Measurements from ENCODE around the gene NTS. TPM values are rescaled to one million over a fixed set of nuclear protein-coding genes. Genes with fewer than 3 reads are reported as not detected.

The NTS gene
- total RNA-seq, 4 donors from 2014 or later: 0.26 to 14.2 (median 0.88) TPM; not detected in 1

- H3K36me3 ChIP-seq: no peaks in the 10 kb centered on the region
- TF ChIP-seq POLR2A (IDR thresholded peaks at IDR 0.05): no peak
- no peak for TF ChIP-seq CTCF (IDR thresholded peaks at IDR 0.05)
- no peak overlapping the region for H3K27ac ChIP-seq
- H3K4me1 ChIP-seq: no peaks in the 10 kb centered on the region
- no peaks in the 10 kb centered on the region for H3K27me3 ChIP-seq
- DNase-seq: no peak
- intact Hi-C loops (cut with DNase I; ENCODE audit: low total_unique reads): no loop called here
- H3K9me3 ChIP-seq: no peaks in the 10 kb centered on the region
- no peak overlapping the region for H3K4me3 ChIP-seq
These were observed 20.6 kb downstream of the NTS start for GRCh38 chr12:85894653-85895052.

- H3K27me3 ChIP-seq: no peaks in the 10 kb centered on the region
- TF ChIP-seq POLR2A (IDR thresholded peaks at IDR 0.05): no peak
- TF ChIP-seq CTCF (IDR thresholded peaks at IDR 0.05): peak; percentile 16 to 53 (median 38)
- no peak overlapping the region for H3K27ac ChIP-seq
- no peaks in the 10 kb centered on the region for H3K36me3 ChIP-seq
- H3K4me1 ChIP-seq: no peaks in the 10 kb centered on the region
- no peaks in the 10 kb centered on the region for H3K9me3 ChIP-seq
- intact Hi-C loops (cut with DNase I; ENCODE audit: low total_unique reads): no loop called here
- H3K4me3 ChIP-seq: no peak overlapping the region
- DNase-seq: no peak
These were observed 46.3 kb downstream of the NTS start for GRCh38 chr12:85920324-85920947.

GRCh38 chr12:85923767-85924331 is 49.8 kb downstream of the NTS start:
- Histone ChIP-seq H3K4me3 (no peak overlapping the region), H3K4me1 (no peaks in the 10 kb centered on the region), H3K9me3 (no peaks in the 10 kb centered on the region), H3K36me3 (no peaks in the 10 kb centered on the region), H3K27me3 (no peaks in the 10 kb centered on the region), H3K27ac (no peak overlapping the region)
- TF ChIP-seq POLR2A (IDR thresholded peaks at IDR 0.05) (no peak), CTCF (IDR thresholded peaks at IDR 0.05) (peak in 3 of 4 experiments; percentile 7 to 19 (median 14))
- no peak for DNase-seq
- intact Hi-C loops (cut with DNase I; ENCODE audit: low total_unique reads): no loop called here

- Histone ChIP-seq H3K36me3 (no peaks in the 10 kb centered on the region), H3K9me3 (no peaks in the 10 kb centered on the region), H3K4me1 (no peaks in the 10 kb centered on the region), H3K27me3 (no peaks in the 10 kb centered on the region), H3K27ac (no peak overlapping the region), H3K4me3 (no peak overlapping the region)
- intact Hi-C loops (cut with DNase I; ENCODE audit: low total_unique reads): no loop called here
- no peak for DNase-seq
- TF ChIP-seq POLR2A (IDR thresholded peaks at IDR 0.05) (no peak), CTCF (IDR thresholded peaks at IDR 0.05) (no peak)
These were observed 53.1 kb downstream of the NTS start for GRCh38 chr12:85927166-85927565.

Other genes starting within 250 kb of the NTS start
- gene RASSF9, start 37.9 kb upstream of the NTS start, total RNA-seq: 10 to 100 TPM in 1 of 4 donors, 1 to 10 TPM in 3; 6.4 to 17.8 (median 9.1) TPM